ENCODE results near the gene DOK1.

The DOK1 gene

GRCh38 chr2:74525717-74526648 lies 28.5 kb upstream of the DOK1 start, which contains the start of gene DQX1:
DQX1 (minus strand) TSS chr2:74526231; CDS start chr2:74525729, 502 bp downstream.
- DNase-seq = peak; percentile 11

- DNase-seq = no peak
Measured at GRCh38 chr2:74526649-74527230, 27.8 kb upstream of the DOK1 start.

- no peak for DNase-seq
Measured at GRCh38 chr2:74527741-74528140, 26.8 kb upstream of the DOK1 start.

GRCh38 chr2:74528600-74529356 lies 25.7 kb upstream of the DOK1 start:
- no peak for DNase-seq

- peak; percentile 98 for DNase-seq
Measured at GRCh38 chr2:74529357-74530238, 24.9 kb upstream of the DOK1 start, which contains the start of the genes AUP1 and HTRA2. AUP1 (minus strand) TSS chr2:74529706; CDS start chr2:74529629, 77 bp downstream. HTRA2 (plus strand) TSS chr2:74529933; CDS start chr2:74530007, 74 bp downstream.

- peak; percentile 14 for DNase-seq
Measured at GRCh38 chr2:74530239-74531187, 24.0 kb upstream of the DOK1 start.

- no peak for DNase-seq
Measured at GRCh38 chr2:74531666-74532065, 22.9 kb upstream of the DOK1 start.

GRCh38 chr2:74532222-74532621 lies 22.3 kb upstream of the DOK1 start:
- peak; percentile 26 for DNase-seq

GRCh38 chr2:74533464-74533863 lies 21.1 kb upstream of the DOK1 start:
- no peak for DNase-seq

GRCh38 chr2:74534411-74534810 lies 20.1 kb upstream of the DOK1 start:
- DNase-seq = no peak

GRCh38 chr2:74535440-74535965 lies 19.0 kb upstream of the DOK1 start:
- no peak for DNase-seq

- no peak for DNase-seq
Measured at GRCh38 chr2:74536166-74536950, 18.2 kb upstream of the DOK1 start.

- no peak for DNase-seq
Measured at GRCh38 chr2:74537140-74537539, 17.4 kb upstream of the DOK1 start.

GRCh38 chr2:74538881-74539339 lies 15.6 kb upstream of the DOK1 start:
- DNase-seq = no peak

GRCh38 chr2:74540291-74540690 lies 14.2 kb upstream of the DOK1 start:
- no peak for DNase-seq

- DNase-seq = no peak
Measured at GRCh38 chr2:74542978-74543377, 11.5 kb upstream of the DOK1 start.

GRCh38 chr2:74544634-74545033 lies 9.9 kb upstream of the DOK1 start:
- DNase-seq = peak; percentile 8

- DNase-seq = no peak
Measured at GRCh38 chr2:74546004-74546403, 8.5 kb upstream of the DOK1 start.

- DNase-seq = peak; percentile 53
Measured at GRCh38 chr2:74548285-74548899, 6.1 kb upstream of the DOK1 start.

Data from NCI-H345 (cell line).